CD4-positive, alpha-beta T cell treated with Interleukin-12 subunit alpha and Interleukin-12 subunit beta, for 1 hour (primary cell): ENCODE measurements around the gene CYP26C1.
A peak's percentile ranks its signal among the peaks of the same experiment; 100 is the strongest.

Experiments used
- DNase-seq: peaks from one replicate; pipeline ENCODE4 v3.0.0-alpha.2; 2020

Gene CYP26C1, protein sequence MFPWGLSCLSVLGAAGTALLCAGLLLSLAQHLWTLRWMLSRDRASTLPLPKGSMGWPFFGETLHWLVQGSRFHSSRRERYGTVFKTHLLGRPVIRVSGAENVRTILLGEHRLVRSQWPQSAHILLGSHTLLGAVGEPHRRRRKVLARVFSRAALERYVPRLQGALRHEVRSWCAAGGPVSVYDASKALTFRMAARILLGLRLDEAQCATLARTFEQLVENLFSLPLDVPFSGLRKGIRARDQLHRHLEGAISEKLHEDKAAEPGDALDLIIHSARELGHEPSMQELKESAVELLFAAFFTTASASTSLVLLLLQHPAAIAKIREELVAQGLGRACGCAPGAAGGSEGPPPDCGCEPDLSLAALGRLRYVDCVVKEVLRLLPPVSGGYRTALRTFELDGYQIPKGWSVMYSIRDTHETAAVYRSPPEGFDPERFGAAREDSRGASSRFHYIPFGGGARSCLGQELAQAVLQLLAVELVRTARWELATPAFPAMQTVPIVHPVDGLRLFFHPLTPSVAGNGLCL

DNA sequence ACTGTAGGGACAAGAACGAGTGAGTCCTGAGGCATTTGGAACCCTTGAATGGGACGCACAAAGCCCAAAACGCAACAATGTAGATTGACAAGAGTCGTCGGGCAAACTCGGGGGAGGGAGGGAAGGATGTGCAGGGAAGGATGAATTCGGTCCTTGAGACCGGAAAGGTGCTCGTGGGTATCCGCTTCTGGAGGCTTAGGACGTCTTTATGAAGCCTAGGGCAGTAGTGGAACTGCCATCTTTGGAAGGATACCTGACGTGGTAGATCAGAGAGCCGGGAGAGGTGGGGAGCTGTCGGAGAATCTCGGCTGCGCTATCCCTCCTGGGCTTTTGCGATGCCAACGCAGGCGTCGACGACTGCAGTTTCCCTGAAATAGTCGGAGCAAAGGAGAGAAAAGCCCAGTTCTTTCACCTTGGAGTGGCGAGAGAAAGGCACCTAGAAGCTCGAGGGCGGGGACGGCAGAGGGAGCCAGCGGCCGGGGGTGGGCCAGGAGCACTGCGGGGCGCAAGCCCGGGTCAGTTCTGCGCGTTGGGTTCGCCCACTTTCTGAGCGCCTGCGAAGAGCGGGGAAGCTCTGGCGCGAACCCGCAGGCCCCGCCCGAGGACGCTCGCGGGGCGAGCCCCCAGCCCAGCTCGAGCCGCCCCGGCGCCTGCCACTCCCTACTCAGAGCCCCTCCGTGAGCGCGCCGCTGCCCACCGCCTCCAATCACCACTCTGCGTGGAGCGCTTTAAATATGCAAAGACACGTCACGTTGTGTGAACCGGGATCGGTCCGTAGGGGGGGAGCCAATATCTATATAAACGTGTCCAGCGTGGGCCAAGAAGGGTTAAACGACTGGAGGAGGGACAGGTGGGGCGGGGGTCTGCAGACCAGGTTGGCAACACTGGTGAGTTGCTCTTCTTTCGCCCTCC lies at the start of gene CYP26C1:
Gene CYP26C1 (plus strand): TSS at position 824 of the 912 bp plus-strand sequence. CDS start 466 bp downstream, outside the sequence.
- no peak for DNase-seq

DNA sequence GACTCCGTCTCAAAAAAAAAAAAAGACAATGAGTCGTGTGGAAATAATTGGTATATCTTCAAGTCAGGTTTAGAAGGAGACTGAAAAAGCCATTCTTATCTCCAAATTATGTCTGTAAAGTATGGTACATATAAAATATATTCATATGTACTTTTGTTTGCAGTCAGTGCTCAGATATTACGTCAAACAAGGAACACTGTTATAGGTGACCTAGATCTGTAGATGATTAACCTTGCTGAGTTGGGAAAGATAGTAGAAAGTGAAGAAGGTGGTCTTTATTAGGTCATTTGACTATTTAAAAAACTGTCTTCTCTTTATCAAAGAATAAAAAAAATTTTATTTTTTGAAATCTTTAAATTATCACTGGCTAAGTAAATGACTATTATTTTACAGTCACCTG lies 44.9 kb upstream of the CYP26C1 start:
- no peak for DNase-seq

DNA sequence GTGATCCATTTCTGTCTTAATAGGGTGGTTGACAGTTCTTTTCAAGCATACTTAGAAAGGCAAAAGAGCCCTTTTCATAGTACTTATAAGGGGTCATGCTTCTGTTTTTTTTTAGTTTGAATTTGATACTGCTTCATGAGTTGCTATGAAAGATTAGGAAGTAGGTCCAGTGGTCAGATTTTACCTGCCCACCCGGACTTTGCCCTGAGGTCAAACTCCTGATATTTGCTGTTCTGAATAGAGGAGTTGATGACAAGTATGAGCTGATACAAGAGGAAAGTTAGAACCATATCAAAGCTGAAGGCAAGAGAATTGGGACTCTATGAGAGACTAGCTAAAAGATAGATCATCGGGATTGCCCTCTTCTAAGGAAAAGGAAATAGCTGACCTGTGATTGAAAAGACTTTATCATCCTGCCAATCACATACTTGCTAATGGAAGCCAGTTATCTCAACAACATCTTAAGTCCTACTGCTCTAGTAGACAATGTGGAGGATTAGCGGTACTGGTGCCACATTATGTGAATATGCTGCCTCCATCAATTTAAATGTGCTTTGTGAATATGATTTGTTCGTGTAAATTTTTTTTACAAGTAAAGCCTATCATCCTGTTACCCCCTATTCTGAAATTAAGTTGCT lies 37.5 kb upstream of the CYP26C1 start:
- no peak for DNase-seq

DNA sequence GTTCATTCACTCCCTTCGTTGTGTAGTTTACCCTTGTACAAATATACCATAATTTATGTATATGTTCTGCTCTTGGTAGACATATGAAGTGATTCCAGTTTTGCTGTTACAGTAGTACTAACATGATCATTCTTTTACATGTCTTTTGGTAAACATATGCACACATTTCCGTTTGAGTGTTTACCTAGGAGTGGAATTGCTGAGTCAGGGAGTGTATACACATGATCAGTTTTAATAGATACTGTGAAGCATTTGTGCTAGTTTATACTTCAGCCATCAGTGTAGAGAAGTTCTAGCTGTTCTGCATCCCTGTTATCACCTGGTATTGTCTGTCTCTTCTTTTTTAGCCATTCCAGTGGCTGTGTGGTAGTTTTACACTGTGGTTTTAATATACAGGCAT lies 34.5 kb upstream of the CYP26C1 start:
- no peak for DNase-seq

DNA sequence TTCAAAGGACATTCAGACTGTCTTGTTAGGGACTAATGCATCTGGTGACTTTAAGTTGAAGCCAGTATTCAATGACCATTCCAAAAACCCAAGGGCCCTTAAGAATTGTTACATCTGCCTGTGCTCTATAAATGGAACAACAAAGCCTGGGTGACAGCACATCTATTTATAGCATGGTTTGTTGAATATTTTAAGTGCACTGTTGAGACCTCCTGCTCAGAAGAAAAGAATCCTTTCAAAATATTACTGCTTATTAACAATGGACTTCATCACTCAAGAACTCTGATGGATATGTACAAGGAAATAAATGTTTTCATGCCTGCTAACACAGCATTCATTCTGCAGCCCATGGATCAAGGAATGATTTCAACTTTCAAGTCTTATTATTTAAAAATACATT lies 33.1 kb upstream of the CYP26C1 start:
- no peak for DNase-seq

DNA sequence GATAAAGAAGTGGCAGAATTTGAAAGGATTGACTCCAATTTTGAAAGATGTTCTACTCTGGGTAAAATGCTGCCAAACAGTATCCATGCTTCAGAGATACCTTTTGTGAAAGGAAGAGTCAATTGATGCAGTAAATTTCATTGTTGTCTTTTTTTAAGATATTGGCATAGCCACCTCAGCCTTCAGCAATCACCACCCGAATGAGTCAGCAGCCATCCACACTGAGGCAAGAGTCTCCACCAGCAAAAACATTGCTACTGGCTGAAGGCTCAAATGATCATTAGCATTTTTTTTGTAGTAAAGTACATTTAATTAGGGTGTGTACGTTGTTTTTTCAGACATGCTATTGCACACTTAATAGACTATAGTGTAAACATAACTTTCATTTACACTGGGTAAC lies 31.7 kb upstream of the CYP26C1 start:
- DNase-seq: no peak

DNA sequence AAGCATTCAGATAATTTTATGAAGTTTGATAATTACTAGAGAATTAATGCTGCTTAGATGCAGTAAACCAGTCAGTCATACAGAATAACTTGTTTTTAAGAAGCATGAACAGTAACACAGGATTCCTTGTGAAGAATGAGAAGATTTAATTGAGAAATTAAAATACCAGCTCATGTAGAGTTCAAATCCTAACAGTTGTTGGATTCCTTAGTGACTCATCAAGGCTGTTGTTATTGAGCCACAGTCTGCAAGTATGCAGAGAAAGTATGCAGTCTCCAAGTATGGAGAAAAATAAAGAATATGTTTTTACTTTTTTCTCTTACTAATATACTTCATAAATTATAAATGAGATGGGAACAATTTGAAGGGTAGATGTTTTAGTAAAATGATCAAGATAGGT lies 30.2 kb upstream of the CYP26C1 start:
- no peak for DNase-seq

DNA sequence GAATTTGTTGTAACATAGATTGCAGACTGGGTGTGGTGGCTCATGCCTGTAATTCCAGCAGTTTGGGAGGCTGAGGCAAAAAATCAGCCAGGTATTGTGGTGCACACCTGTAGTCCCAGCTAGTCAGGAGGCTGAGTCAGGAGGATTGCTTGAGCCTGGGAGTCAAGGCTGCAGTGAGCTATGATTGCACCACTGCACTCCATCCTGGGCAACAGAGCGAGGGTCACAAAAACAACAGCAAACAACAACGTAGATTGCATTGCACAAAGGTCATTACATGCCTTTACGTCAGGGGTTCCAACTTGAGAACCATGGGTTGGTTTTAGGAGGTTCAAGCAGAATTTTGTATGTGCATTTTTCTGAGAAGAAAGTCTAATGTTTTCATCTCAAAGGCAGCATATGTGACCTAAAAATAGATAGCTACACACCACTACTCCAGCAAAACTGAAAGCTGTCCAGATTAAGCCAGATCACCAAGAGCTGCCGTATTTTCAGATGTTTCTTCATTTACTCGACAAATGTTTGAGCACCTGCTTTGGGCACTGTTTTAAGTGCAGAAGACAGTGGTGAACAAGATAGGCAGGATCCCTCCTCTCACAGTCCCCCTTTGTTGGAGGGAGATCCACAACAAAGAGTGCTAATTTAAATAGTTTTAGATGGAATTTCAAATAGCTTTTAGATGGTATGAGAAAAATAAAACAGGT lies 28.3 kb upstream of the CYP26C1 start:
- DNase-seq: no peak

DNA sequence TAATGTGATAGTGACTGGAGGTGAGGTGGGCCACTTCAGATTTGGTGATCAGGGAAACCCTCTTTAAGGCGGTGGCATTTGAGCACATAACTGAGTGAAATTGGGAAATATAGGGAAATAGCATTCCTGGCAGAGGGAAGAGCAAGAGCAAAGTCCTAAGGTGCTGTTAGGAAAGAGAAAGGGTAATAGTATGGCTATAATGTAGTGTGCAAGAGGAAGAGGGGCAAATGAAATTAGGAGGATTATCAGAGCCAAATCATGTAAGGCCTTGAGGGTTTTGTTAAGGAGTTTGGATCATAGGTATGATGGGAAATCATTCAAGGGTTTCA lies 27.8 kb upstream of the CYP26C1 start:
- DNase-seq: no peak

DNA sequence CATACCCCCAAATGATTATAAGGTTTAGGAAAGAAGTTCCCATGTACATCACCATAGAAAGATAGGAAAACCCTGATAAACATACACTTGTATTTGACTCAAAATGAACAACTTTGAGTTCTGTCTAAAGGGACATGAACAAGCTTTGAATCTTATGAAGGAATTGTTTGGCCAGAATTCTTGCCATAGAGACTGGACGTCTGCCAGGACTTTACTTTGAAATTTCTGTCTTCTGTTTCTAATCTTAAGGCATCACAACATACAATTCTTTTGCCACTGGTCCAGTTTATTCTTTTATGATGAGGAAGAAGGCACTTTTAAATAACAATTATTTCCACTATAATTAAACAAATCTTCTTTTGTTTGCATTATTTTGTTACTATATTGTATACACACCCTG lies 26.2 kb upstream of the CYP26C1 start:
- no peak for DNase-seq

DNA sequence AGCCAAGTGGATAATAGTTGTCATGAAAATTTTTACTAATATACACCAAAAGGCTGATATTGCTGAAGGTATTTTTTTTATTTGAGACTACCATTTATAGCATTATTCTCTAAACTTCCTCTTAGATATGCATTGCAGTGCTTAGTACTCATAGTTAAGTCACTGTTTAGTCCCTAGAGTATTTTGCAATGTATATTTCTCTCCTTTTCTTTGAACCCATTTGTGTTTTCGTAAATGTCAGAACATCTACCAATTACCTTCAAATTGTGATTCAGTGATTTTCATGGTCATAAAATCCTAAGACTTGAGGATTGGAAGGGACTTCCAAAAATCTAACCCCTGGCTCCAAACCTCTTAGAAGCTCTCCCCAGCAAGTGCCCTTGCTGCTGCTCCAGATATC lies 21.5 kb upstream of the CYP26C1 start:
- no peak for DNase-seq

DNA sequence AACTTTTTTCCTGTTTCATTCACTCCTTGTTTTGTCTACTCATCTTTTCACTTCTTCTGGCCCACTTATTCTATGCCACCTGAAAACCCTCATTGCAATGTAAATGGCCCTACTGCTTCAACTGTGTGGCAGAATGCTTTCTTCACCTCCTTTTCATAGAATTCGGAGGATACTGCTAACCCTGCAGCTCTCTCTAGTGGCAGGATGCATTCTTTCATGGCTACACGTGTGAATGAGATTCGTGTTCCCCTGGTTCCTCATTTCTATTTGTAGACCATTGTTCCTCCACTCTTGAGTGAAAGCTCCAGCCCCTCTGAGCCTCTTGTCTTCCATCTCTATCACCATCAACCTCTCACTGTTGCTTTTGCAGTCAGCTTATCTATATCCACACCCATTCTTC lies 20.9 kb upstream of the CYP26C1 start:
- peak; percentile 9 for DNase-seq

DNA sequence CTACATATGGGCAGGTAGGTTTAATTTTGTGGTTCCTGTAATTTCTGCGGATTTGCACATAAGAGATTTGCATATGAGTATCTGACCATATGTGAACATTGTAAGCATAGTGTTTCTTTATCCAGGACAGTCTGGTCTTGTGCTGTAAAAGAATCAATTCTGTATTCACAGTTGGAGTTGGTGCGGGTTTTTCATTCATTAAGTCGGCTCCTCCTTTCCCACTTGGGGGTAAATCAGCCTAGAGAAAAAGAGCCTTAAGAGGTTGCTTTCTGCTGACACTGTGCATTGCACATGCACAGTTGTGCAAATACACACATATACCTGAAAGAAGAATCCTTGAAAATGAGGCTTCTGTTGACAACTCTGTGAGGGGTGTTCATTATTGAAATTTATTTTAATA lies 6.1 kb upstream of the CYP26C1 start:
- no peak for DNase-seq

DNA sequence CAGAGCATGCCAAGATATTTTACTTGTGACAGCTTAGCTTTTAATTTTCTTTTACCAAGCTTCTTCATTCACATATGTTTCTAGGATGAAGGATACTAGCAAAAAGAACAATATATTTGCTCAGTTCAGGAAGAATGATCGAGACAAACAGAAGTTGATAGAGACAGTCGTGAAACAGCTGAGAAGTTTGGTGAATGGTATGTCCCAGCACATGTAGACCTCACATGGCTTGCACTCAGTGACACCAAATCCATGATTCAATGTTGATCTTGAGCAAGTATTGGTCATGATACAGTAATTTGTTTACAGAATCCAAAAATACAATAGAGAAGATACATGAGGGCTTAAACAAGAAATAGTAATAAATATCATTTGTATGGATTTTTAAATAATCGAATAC lies 2.5 kb upstream of the CYP26C1 start:
- no peak for DNase-seq

DNA sequence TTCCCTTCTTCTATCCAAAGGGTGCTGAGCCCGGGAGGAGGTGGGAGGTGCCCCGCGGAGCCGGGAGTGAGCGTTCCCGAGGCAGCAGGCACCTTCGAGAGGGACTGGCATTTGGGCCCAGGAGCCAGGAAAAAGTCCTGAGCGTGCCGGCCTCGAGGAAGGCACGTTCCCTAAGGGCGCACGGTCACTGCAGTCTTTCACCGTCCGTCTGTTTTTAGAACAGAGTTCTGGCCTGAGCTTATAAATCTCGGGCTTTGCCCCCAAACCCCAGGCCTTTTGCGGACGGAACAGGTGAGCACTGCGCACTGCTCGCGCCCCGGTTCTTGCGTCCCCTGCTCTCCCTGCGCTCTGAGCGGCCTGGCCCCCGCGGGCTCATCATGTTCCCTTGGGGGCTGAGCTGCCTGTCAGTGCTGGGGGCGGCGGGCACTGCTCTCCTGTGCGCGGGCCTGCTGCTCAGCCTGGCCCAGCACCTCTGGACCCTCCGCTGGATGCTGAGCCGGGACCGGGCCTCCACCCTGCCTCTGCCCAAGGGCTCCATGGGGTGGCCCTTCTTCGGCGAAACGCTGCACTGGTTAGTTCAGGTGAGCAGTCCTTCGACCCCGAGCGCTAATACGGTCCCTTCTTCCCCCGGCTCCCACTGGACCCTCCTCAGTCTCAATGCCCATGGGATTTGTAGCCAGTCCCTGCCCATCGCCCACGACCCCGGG lies 442 bp downstream of the CYP26C1 start:
- DNase-seq: no peak

DNA sequence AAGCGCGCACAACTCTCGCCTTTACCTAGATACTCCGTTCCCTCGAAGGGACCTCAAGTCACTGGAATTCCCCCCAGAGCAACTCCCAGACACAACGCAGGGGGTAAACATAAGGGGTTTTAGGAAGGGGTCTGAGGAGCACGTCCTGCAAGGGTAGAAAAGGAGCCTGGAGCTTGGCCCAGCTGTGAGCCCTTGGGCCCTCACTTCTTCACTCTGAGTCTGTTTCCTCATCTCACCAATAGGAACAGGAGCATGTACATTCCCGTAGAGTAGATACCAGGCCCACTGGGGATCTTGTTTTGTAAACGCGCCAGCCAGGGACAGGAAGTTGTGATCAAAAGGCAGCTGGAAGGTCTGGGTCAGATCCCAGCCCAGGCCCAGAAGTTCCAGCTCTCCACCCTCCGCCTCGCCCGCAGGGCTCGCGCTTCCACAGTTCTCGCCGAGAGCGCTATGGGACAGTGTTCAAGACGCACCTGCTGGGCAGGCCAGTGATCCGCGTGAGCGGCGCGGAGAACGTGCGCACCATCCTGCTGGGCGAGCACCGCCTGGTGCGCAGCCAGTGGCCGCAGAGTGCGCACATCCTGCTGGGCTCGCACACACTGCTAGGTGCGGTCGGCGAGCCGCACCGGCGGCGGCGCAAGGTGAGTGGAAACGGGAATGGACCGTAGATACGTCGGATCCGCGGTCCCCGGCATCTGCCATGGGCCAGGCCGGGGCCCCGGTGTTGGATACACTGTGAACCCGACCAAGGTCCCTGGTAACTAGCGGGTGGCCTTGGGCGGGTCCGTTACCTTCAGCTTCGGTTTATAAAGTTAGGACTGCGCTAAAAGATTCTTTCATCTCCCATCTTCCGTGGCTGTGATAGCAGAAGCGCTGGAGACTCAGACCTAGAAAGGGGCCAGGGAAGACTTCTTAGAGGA lies 1.3 kb downstream of the CYP26C1 start:
- DNase-seq: no peak

DNA sequence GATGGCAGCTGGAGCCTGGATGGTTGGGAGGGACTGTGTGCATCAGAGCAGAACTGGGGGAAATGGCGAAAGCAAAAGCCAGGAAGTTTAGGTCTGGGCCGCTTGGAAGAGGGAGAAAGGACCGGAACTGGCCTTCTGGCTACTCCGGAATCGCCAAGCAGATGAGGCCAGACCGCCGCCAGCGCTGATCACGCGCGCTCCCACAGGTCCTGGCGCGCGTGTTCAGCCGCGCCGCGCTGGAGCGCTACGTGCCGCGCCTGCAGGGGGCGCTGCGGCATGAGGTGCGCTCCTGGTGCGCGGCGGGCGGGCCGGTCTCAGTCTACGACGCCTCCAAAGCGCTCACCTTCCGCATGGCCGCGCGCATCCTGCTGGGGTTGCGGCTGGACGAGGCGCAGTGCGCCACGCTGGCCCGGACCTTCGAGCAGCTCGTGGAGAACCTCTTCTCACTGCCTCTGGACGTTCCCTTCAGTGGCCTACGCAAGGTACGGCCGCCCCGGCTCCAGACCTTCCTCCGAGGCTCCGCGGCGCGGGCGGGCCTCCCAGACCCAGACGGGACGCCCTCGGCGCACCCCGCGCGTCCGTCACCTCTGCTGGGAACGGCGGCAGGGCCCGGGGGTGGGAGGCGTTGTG lies 2.0 kb downstream of the CYP26C1 start:
- peak; percentile 29 for DNase-seq

DNA sequence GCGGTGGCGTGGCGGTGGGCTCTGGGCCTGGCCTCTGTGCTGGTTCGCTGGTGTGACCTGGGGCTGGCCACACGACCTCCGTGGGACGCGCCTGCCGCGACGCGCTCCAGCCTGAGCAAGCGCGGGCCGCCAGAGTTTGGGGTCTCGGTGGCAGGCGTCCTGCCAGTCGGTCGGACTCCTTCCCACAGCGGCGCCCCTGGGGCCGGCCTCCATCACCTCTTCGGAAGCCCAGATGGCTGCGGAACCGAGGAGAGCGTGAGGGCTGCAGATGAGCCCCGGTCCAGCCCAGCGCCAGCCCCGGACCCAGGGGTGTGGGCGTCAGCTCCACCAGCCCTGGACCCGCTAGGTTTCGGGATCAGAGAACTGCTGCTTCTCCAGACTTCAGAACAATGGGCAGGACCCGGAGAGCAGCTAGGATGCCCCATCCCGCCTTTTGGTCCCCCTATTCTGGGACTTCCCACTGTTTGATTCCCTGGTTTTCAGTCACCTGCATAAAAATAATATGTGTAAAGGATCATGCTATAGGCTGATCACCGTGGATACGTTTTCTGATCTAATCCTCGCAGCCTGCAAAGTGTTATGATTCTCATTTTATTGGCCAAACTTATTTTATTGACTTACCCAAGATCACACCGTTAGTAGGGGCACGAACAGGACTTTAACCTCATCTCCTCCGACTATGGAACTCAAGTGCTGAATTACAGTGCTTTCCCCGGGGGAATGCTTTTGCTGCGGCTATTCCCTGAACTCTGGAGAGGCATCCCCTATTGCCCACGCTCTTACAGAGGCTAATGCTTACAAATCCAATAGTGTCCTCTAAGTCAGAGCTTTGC lies 2.8 kb downstream of the CYP26C1 start:
- DNase-seq: no peak

DNA sequence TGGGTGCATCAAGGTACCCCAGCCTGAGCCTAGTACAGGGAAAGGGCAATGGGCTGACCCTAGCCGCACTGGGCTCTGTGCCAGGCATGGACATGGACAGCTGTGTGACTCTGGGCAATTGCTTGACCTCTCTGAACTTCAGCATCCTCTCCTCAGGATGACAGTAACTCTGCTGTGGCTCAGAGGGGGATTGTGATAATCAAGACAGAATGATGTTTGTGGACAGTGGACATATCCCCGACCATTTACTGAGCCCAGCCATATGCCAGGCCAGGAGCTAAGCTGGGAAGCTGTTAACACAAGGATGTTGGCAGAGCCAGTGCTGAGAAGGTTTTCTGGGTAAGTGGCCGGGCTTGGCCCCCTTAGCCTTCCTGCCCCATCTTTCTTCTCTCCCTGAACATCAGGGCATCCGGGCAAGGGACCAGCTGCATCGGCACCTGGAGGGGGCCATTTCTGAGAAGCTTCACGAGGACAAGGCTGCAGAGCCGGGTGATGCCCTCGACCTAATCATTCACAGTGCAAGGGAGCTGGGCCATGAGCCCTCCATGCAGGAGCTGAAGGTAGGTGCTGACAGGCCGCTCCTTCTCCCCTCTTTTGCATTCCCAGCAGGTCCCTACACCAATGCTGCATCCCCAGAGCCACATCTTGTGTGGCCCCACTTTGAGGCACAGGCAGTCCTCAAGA lies 3.5 kb downstream of the CYP26C1 start:
- DNase-seq: no peak
